ENCODE measurements around the gene KIF2A.
A peak's percentile ranks its signal among the peaks of the same experiment; 100 is the strongest.

Gene KIF2A

GRCh38 chr5:62306323-62306895 is 403 bp downstream of the KIF2A start (continued):
- TF ChIP-seq, protein P1, sequence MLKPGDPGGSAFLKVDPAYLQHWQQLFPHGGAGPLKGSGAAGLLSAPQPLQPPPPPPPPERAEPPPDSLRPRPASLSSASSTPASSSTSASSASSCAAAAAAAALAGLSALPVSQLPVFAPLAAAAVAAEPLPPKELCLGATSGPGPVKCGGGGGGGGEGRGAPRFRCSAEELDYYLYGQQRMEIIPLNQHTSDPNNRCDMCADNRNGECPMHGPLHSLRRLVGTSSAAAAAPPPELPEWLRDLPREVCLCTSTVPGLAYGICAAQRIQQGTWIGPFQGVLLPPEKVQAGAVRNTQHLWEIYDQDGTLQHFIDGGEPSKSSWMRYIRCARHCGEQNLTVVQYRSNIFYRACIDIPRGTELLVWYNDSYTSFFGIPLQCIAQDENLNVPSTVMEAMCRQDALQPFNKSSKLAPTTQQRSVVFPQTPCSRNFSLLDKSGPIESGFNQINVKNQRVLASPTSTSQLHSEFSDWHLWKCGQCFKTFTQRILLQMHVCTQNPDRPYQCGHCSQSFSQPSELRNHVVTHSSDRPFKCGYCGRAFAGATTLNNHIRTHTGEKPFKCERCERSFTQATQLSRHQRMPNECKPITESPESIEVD (tag by site-specific recombination; IDR thresholded peaks at IDR 0.05), result no peak
- TF ChIP-seq, protein P2, sequence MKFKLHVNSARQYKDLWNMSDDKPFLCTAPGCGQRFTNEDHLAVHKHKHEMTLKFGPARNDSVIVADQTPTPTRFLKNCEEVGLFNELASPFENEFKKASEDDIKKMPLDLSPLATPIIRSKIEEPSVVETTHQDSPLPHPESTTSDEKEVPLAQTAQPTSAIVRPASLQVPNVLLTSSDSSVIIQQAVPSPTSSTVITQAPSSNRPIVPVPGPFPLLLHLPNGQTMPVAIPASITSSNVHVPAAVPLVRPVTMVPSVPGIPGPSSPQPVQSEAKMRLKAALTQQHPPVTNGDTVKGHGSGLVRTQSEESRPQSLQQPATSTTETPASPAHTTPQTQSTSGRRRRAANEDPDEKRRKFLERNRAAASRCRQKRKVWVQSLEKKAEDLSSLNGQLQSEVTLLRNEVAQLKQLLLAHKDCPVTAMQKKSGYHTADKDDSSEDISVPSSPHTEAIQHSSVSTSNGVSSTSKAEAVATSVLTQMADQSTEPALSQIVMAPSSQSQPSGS (tag by site-specific recombination; IDR thresholded peaks at IDR 0.05; ENCODE audit: low read depth), result no peak
- no peak; the same call in none of the 2 replicates for TF ChIP-seq SP3 (tag by site-specific recombination; IDR thresholded peaks at IDR 0.05)
- TF ChIP-seq ZNF202 (tag by site-specific recombination; IDR thresholded peaks at IDR 0.05; ENCODE audit: borderline replicate concordance), result no peak
- TF ChIP-seq ZNF280C (tag by site-specific recombination; IDR thresholded peaks at IDR 0.05), result no peak
- no peak for TF ChIP-seq ZFP69B (tag by site-specific recombination; IDR thresholded peaks at IDR 0.05)
- no peak for TF ChIP-seq ZBTB20 (tag by site-specific recombination; IDR thresholded peaks at IDR 0.05)
- TF ChIP-seq, protein P3, sequence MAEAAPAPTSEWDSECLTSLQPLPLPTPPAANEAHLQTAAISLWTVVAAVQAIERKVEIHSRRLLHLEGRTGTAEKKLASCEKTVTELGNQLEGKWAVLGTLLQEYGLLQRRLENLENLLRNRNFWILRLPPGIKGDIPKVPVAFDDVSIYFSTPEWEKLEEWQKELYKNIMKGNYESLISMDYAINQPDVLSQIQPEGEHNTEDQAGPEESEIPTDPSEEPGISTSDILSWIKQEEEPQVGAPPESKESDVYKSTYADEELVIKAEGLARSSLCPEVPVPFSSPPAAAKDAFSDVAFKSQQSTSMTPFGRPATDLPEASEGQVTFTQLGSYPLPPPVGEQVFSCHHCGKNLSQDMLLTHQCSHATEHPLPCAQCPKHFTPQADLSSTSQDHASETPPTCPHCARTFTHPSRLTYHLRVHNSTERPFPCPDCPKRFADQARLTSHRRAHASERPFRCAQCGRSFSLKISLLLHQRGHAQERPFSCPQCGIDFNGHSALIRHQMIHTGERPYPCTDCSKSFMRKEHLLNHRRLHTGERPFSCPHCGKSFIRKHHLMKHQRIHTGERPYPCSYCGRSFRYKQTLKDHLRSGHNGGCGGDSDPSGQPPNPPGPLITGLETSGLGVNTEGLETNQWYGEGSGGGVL (tag by site-specific recombination; IDR thresholded peaks at IDR 0.05), result peak; percentile 46
- no peak for TF ChIP-seq SALL2 (tag by site-specific recombination; IDR thresholded peaks at IDR 0.05; ENCODE audit: borderline replicate concordance)
- TF ChIP-seq ZBTB8A (tag by site-specific recombination; IDR thresholded peaks at IDR 0.05), result peak; percentile 23
- no peak for TF ChIP-seq GLI2 (tag by site-specific recombination; IDR thresholded peaks at IDR 0.05; ENCODE audit: borderline replicate concordance, low read depth)
- TF ChIP-seq ZNF571 (tag by site-specific recombination; IDR thresholded peaks at IDR 0.05), result no peak
- no peak for TF ChIP-seq ZNF585B (tag by site-specific recombination; IDR thresholded peaks at IDR 0.05)
- no peak for TF ChIP-seq RBAK (tag by site-specific recombination; IDR thresholded peaks at IDR 0.05)
- no peak for TF ChIP-seq ZEB2 (tag by site-specific recombination; IDR thresholded peaks at IDR 0.05)
- TF ChIP-seq, protein P4, sequence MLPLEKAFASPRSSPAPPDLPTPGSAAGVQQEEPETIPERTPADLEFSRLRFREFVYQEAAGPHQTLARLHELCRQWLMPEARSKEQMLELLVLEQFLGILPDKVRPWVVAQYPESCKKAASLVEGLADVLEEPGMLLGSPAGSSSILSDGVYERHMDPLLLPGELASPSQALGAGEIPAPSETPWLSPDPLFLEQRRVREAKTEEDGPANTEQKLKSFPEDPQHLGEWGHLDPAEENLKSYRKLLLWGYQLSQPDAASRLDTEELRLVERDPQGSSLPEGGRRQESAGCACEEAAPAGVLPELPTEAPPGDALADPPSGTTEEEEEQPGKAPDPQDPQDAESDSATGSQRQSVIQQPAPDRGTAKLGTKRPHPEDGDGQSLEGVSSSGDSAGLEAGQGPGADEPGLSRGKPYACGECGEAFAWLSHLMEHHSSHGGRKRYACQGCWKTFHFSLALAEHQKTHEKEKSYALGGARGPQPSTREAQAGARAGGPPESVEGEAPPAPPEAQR (tag by site-specific recombination; IDR thresholded peaks at IDR 0.05), result no peak
- TF ChIP-seq ZNF2 (tag by site-specific recombination; IDR thresholded peaks at IDR 0.05), result no peak
- TF ChIP-seq, protein P5, sequence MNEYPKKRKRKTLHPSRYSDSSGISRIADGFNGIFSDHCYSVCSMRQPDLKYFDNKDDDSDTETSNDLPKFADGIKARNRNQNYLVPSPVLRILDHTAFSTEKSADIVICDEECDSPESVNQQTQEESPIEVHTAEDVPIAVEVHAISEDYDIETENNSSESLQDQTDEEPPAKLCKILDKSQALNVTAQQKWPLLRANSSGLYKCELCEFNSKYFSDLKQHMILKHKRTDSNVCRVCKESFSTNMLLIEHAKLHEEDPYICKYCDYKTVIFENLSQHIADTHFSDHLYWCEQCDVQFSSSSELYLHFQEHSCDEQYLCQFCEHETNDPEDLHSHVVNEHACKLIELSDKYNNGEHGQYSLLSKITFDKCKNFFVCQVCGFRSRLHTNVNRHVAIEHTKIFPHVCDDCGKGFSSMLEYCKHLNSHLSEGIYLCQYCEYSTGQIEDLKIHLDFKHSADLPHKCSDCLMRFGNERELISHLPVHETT (tag by site-specific recombination; IDR thresholded peaks at IDR 0.05), result no peak
- no peak for TF ChIP-seq ZNF239 (tag by site-specific recombination; IDR thresholded peaks at IDR 0.05)
- TF ChIP-seq BCL11A (tag by site-specific recombination; IDR thresholded peaks at IDR 0.05; ENCODE audit: low read depth), result no peak
- 0 out of 2 replicates have a peak, but pooled peaks have one; percentile 24 for TF ChIP-seq EGR2 (tag by site-specific recombination; IDR thresholded peaks at IDR 0.05; ENCODE audit: low read depth)
- TF ChIP-seq PRDM10 (tag by site-specific recombination; IDR thresholded peaks at IDR 0.05), result 0 out of 2 replicates have a peak, but pooled peaks have one; percentile 23
- no peak for TF ChIP-seq ZNF654 (tag by site-specific recombination; IDR thresholded peaks at IDR 0.05; ENCODE audit: low read depth)
- no peak for TF ChIP-seq ZNF324 (tag by site-specific recombination; IDR thresholded peaks at IDR 0.05)
- TF ChIP-seq ZNF423 (tag by site-specific recombination; IDR thresholded peaks at IDR 0.05), result no peak
